Measurements from ENCODE around the gene RALB. TPM values are rescaled to one million over a fixed set of nuclear protein-coding genes. Genes with fewer than 3 reads are reported as not detected.

The RALB gene
- total and polyA plus RNA-seq, 7 donors = 25.6 to 72.3 (median 38.1) TPM

DNA sequence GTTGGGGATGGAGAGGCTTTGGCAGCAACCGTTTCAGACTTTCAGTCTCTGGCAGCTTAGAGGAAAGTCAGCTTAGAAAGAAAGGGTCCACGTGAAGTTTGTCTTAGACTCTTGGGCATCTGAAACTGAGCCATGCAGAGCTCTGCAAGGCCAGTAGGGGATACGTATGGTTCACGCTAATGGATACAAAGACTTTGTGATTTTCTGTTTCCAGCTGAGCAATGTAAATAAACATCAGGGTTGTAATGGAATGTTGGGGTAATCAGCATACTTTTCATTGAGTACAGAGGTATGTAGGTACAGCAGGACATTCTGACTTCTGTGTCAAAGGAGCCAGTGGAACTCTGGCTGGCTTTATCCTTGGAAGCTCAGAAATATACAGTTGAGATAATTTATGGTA is 31.0 kb downstream of the RALB start:
- TF ChIP-seq, protein P1, sequence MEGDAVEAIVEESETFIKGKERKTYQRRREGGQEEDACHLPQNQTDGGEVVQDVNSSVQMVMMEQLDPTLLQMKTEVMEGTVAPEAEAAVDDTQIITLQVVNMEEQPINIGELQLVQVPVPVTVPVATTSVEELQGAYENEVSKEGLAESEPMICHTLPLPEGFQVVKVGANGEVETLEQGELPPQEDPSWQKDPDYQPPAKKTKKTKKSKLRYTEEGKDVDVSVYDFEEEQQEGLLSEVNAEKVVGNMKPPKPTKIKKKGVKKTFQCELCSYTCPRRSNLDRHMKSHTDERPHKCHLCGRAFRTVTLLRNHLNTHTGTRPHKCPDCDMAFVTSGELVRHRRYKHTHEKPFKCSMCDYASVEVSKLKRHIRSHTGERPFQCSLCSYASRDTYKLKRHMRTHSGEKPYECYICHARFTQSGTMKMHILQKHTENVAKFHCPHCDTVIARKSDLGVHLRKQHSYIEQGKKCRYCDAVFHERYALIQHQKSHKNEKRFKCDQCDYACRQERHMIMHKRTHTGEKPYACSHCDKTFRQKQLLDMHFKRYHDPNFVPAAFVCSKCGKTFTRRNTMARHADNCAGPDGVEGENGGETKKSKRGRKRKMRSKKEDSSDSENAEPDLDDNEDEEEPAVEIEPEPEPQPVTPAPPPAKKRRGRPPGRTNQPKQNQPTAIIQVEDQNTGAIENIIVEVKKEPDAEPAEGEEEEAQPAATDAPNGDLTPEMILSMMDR (IDR thresholded peaks at IDR 0.05) = no peak
- WGBS, 3 donors = 61 to 71% (median 68%) methylated on average over 4 of the region's 4 CpGs
- peaks cover 0 to 16% of the 10 kb centered on the region in 2 donors for H3K36me3 ChIP-seq (ENCODE audit: insufficient read depth in 1 of 2, low read depth in 1 of 2)
- no peak for ATAC-seq
- H3K9me3 ChIP-seq = no peaks in the 10 kb centered on the region
- intact Hi-C loops (cut with DNase I) = no loop called here
- no peaks in the 10 kb centered on the region for H3K4me1 ChIP-seq
- peaks cover 0 to 1% (median 0%) of the 10 kb centered on the region in 3 donors for H3K27me3 ChIP-seq (ENCODE audit: insufficient read depth in 3 of 3, low read length in 2 of 3)
- no peak overlapping the region for H3K27ac ChIP-seq
- H3K4me3 ChIP-seq = no peak overlapping the region
- DNase-seq = no peak

- Histone ChIP-seq H3K36me3 (ENCODE audit: insufficient read depth in 1 of 2, low read depth in 1 of 2) (peaks cover 0 to 16% of the 10 kb centered on the region in 2 donors), H3K4me3 (no peak overlapping the region), H3K4me1 (no peaks in the 10 kb centered on the region), H3K9me3 (no peaks in the 10 kb centered on the region), H3K27ac (no peak overlapping the region), H3K27me3 (ENCODE audit: insufficient read depth in 3 of 3, low read length in 2 of 3) (peaks cover 0 to 1% (median 0%) of the 10 kb centered on the region in 3 donors)
- intact Hi-C loops (cut with DNase I) = no loop called here
- WGBS, 3 donors = 87 to 98% (median 97%) methylated on average over 6 of the region's 6 CpGs
- TF ChIP-seq, protein P1 (IDR thresholded peaks at IDR 0.05) = no peak
- ATAC-seq (no peak), DNase-seq (no peak)
Measured at GRCh38 chr2:120285056-120285455, 32.4 kb downstream of the RALB start.

- Histone ChIP-seq H3K4me1 (no peaks in the 10 kb centered on the region), H3K4me3 (no peak overlapping the region), H3K27ac (no peak overlapping the region), H3K27me3 (ENCODE audit: insufficient read depth in 3 of 3, low read length in 2 of 3) (peaks cover 0 to 1% (median 0%) of the 10 kb centered on the region in 3 donors), H3K36me3 (ENCODE audit: insufficient read depth in 1 of 2, low read depth in 1 of 2) (peaks cover 0 to 29% of the 10 kb centered on the region in 2 donors), H3K9me3 (no peaks in the 10 kb centered on the region)
- DNase-seq (no peak), ATAC-seq (peak in 1 of 4 donors; percentile 35)
- intact Hi-C loops (cut with DNase I) = no loop called here
- TF ChIP-seq, protein P1 (IDR thresholded peaks at IDR 0.05) = no peak
- WGBS, 3 donors = 76 to 87% (median 84%) methylated on average over 8 of the region's 8 CpGs
Measured at GRCh38 chr2:120287183-120288015, 34.7 kb downstream of the RALB start.

DNA sequence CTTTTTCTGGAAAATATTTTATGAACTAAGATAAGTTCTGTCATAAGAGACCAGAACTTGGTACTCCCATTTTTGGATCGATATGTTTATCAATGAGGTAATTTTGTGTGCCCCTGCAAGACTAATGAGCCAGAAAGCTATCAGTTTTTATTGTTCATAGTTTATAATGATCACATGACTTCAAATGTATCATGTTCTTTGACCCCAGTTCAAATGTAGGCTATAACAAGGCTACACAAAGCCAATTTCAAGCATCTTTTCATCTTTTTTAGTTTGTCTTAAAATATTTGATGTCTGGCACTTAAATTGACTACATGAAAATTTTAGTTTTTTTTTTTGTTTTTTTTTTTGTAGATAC is 35.3 kb downstream of the RALB start:
- ATAC-seq (no peak), DNase-seq (no peak)
- peaks cover 0 to 1% (median 0%) of the 10 kb centered on the region in 3 donors for H3K27me3 ChIP-seq (ENCODE audit: insufficient read depth in 3 of 3, low read length in 2 of 3)
- H3K9me3 ChIP-seq = no peaks in the 10 kb centered on the region
- peaks cover 0 to 33% of the 10 kb centered on the region in 2 donors for H3K36me3 ChIP-seq (ENCODE audit: insufficient read depth in 1 of 2, low read depth in 1 of 2)
- 96 to 100% (median 96%) methylated on average over 1 of the region's 1 CpG for WGBS, 3 donors
- H3K27ac ChIP-seq = no peak overlapping the region
- TF ChIP-seq, protein P1 (IDR thresholded peaks at IDR 0.05) = no peak
- H3K4me3 ChIP-seq = no peak overlapping the region
- no peaks in the 10 kb centered on the region for H3K4me1 ChIP-seq
- intact Hi-C loops (cut with DNase I) = no loop called here
